ENCODE data around the gene TYW1.
"Not testable (repeated sequence)": the region's sequence is repeated elsewhere in the genome, so short reads cannot be mapped to it uniquely, and the experiment has no call there.

Gene TYW1

GRCh38 chr7:67233506-67233905 is 236.9 kb downstream of the TYW1 start:
- in situ Hi-C loops (cut with MboI; ENCODE audit: low sequenced_read_pairs), result not testable (repeated sequence)

- in situ Hi-C loops (cut with MboI; ENCODE audit: low sequenced_read_pairs), result not testable (repeated sequence)
Measured at GRCh38 chr7:67236216-67236615, 239.6 kb downstream of the TYW1 start.

GRCh38 chr7:67242871-67243270 is 246.2 kb downstream of the TYW1 start:
- in situ Hi-C loops (cut with MboI; ENCODE audit: low sequenced_read_pairs), result not testable (repeated sequence)

- in situ Hi-C loops (cut with MboI; ENCODE audit: low sequenced_read_pairs), result not testable (repeated sequence)
Measured at GRCh38 chr7:67248364-67248763, 251.7 kb downstream of the TYW1 start.

GRCh38 chr7:67251986-67252558 is 255.4 kb downstream of the TYW1 start:
- in situ Hi-C loops (cut with MboI; ENCODE audit: low sequenced_read_pairs), result no loop called here

- in situ Hi-C loops (cut with MboI; ENCODE audit: low sequenced_read_pairs), result not testable (repeated sequence)
Measured at GRCh38 chr7:67255076-67255475, 258.4 kb downstream of the TYW1 start.

GRCh38 chr7:67257779-67258178 is 261.1 kb downstream of the TYW1 start:
- in situ Hi-C loops (cut with MboI; ENCODE audit: low sequenced_read_pairs), result not testable (repeated sequence)

- in situ Hi-C loops (cut with MboI; ENCODE audit: low sequenced_read_pairs), result not testable (repeated sequence)
Measured at GRCh38 chr7:67259363-67259762, 262.7 kb downstream of the TYW1 start.

GRCh38 chr7:67260166-67260586 is 263.5 kb downstream of the TYW1 start:
- in situ Hi-C loops (cut with MboI; ENCODE audit: low sequenced_read_pairs), result not testable (repeated sequence)

- in situ Hi-C loops (cut with MboI; ENCODE audit: low sequenced_read_pairs), result not testable (repeated sequence)
Measured at GRCh38 chr7:67264000-67264399, 267.4 kb downstream of the TYW1 start.

GRCh38 chr7:67266070-67266469 is 269.4 kb downstream of the TYW1 start:
- in situ Hi-C loops (cut with MboI; ENCODE audit: low sequenced_read_pairs), result not testable (repeated sequence)

- in situ Hi-C loops (cut with MboI; ENCODE audit: low sequenced_read_pairs), result no loop called here
Measured at GRCh38 chr7:67267914-67268313, 271.3 kb downstream of the TYW1 start.

- in situ Hi-C loops (cut with MboI; ENCODE audit: low sequenced_read_pairs), result not testable (repeated sequence)
Measured at GRCh38 chr7:67269916-67270315, 273.3 kb downstream of the TYW1 start.
